Measurements from ENCODE around the gene PLB1. TPM values are rescaled to one million over a fixed set of nuclear protein-coding genes. Genes with fewer than 3 reads are reported as not detected.

The PLB1 gene
- total and polyA plus RNA-seq, 2 experiments from 2014 or later = 0.06 to 0.21 TPM

- DNase-seq (ENCODE audit: low spot score) (no peak), ATAC-seq (no peak)
- no peaks in the 10 kb centered on the region for H3K27me3 ChIP-seq (ENCODE audit: insufficient read depth)
- H3K9me3 Mint-ChIP-seq = peaks cover 2% of the 10 kb centered on the region; the same call in 2 of the 3 replicates
- H3K4me1 Mint-ChIP-seq = peaks cover 8% of the 10 kb centered on the region
- no peak overlapping the region for H3K4me3 Mint-ChIP-seq
- H3K4me1 ChIP-seq (ENCODE audit: insufficient read depth) = no peaks in the 10 kb centered on the region
- H3F3A ChIP-seq (replicated peaks; ENCODE audit: low read depth) = no peaks in the 10 kb centered on the region
- H3K4me2 ChIP-seq = no peak overlapping the region
- H3K36me3 Mint-ChIP-seq (ENCODE audit: low read depth) = no peaks in the 10 kb centered on the region
- H2AFZ ChIP-seq = no peak overlapping the region
- H4K20me1 ChIP-seq (replicated peaks; ENCODE audit: insufficient read depth) = no peaks in the 10 kb centered on the region
- no peak overlapping the region for H3K4me3 ChIP-seq
- H3K36me3 ChIP-seq (ENCODE audit: insufficient read depth) = no peaks in the 10 kb centered on the region
- no peak overlapping the region for H3K27ac ChIP-seq (ENCODE audit: low read depth)
- no peaks in the 10 kb centered on the region for H3K9me2 ChIP-seq (ENCODE audit: insufficient read depth)
- H3K27me3 Mint-ChIP-seq (ENCODE audit: insufficient read depth, low read depth, poor library complexity) = peaks cover 6% of the 10 kb centered on the region
- no peak overlapping the region for H3K27ac Mint-ChIP-seq
- no peaks in the 10 kb centered on the region for H3K79me2 ChIP-seq (replicated peaks; ENCODE audit: insufficient read depth)
- TF ChIP-seq ETS1 (IDR thresholded peaks at IDR 0.05) (no peak), STAT1 (IDR thresholded peaks at IDR 0.05; ENCODE audit: unreplicated experiment) (no peak), ZNF331 (CRISPR knock-in tag; IDR thresholded peaks at IDR 0.05; ENCODE audit: low read depth) (no peak), EZH2 (IDR thresholded peaks at IDR 0.05; ENCODE audit: low read depth, unreplicated experiment) (no peak), JUNB (IDR thresholded peaks at IDR 0.05; ENCODE audit: unreplicated experiment) (no peak), POLR2AphosphoS5 (IDR thresholded peaks at IDR 0.05; ENCODE audit: low read depth) (no peak), EZH2phosphoT487 (IDR thresholded peaks at IDR 0.05; ENCODE audit: unreplicated experiment) (no peak), REST (IDR thresholded peaks at IDR 0.05; ENCODE audit: unreplicated experiment) (no peak), CREB1 (CRISPR knock-in tag; IDR thresholded peaks at IDR 0.05; ENCODE audit: low read depth) (no peak), ZNF114 (CRISPR knock-in tag; IDR thresholded peaks at IDR 0.05) (no peak), ZNF462 (CRISPR knock-in tag; IDR thresholded peaks at IDR 0.05) (no peak), CTCF (conservative IDR thresholded peaks at IDR 0.05; ENCODE audit: low read depth in 2 of 2) (no peak), NANOG (IDR thresholded peaks at IDR 0.05; ENCODE audit: borderline replicate concordance) (no peak)
Observed at GRCh38 chr2:28668106-28668814, 172.4 kb downstream of the PLB1 start.
